Measurements from ENCODE around the gene ZNF558.
"Not testable (repeated sequence)": the region's sequence is repeated elsewhere in the genome, so short reads cannot be mapped to it uniquely, and the experiment has no call there.

Gene ZNF558

DNA sequence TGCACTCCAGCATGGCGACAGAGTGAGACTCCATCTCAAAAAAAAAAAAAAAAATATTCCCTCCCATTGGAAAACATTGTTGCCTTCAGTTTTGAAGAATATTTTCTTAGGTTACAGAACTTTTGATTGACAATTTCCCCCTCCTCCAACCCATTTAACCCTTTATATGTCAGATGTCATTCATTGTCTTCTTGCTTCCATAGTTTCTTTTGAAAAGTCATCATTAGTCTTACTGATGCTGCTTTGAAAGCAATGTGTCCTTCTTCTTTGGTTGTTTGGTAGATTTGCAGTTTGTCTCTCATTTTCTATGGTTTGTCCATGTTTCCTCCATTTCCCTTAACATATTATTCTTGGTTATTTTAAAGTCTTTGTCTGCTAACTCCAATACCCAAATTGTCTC, 25.4 kb downstream of the ZNF558 start:
- DNase-seq (ENCODE audit: low spot score) = no peak

GRCh38 chr19:8794823-8795222, 37.3 kb downstream of the ZNF558 start:
- no peak for DNase-seq (ENCODE audit: low spot score)

- DNase-seq (ENCODE audit: low spot score) = not testable (repeated sequence)
Observed at GRCh38 chr19:8773587-8773986, 58.5 kb downstream of the ZNF558 start.

- not testable (repeated sequence) for DNase-seq (ENCODE audit: low spot score)
Observed at GRCh38 chr19:8769265-8769664, 62.8 kb downstream of the ZNF558 start.

GRCh38 chr19:8767257-8767656, 64.8 kb downstream of the ZNF558 start:
- not testable (repeated sequence) for DNase-seq (ENCODE audit: low spot score)

Measured in COLO829 (cell line).